Thymus (tissue), 14 donors: ENCODE measurements around the gene USP53. TPM values are rescaled to one million over a fixed set of nuclear protein-coding genes. Genes with fewer than 3 reads are reported as not detected.
"Not testable (repeated sequence)": the region's sequence is repeated elsewhere in the genome, so short reads cannot be mapped to it uniquely, and the experiment has no call there.

Experiments used
- DNase-seq, 9 donors: peaks; one replicate each; pipeline ENCODE4 v3.0.0-alpha.2; 2013; ENCODE audit warnings: low spot score in 9 of 9, low read depth in 6 of 9, missing footprints in 1 of 9
- H3K27ac ChIP-seq, 2 donors: one replicate each; pipeline ENCODE4 v1.5.1; 2013; ENCODE audit warnings: control low read depth in 1 of 2, low read depth in 1 of 2, low read length in 1 of 2, mild to moderate bottlenecking in 1 of 2, moderate library complexity in 1 of 2
- H3K27me3 ChIP-seq, 2 donors: one replicate each; pipeline ENCODE4 v1.5.1; 2013; ENCODE audit warnings: low read length in 1 of 2; ENCODE audit not compliant: control insufficient read depth in 2 of 2, insufficient read depth in 1 of 2
- H3K36me3 ChIP-seq, 2 donors: one replicate each; pipeline ENCODE4 v1.5.1; 2013; ENCODE audit warnings: low read length in 1 of 2, mild to moderate bottlenecking in 1 of 2, moderate library complexity in 1 of 2; ENCODE audit not compliant: control insufficient read depth in 2 of 2, insufficient read depth in 2 of 2
- H3K4me1 ChIP-seq, 2 donors: one replicate each; pipeline ENCODE4 v1.5.1; 2013; ENCODE audit warnings: low read length in 2 of 2; ENCODE audit not compliant: control insufficient read depth in 2 of 2, insufficient read depth in 2 of 2
- H3K4me3 ChIP-seq, 2 donors: one replicate each; pipeline ENCODE4 v1.5.1; 2013; ENCODE audit warnings: low read length in 2 of 2, control low read depth in 1 of 2, mild to moderate bottlenecking in 1 of 2
- H3K9me3 ChIP-seq, 2 donors: one replicate each; pipeline ENCODE4 v1.5.1; 2013; ENCODE audit warnings: low read length in 1 of 2, mild to moderate bottlenecking in 1 of 2; ENCODE audit not compliant: control insufficient read depth in 2 of 2, insufficient read depth in 1 of 2
- WGBS: extraction: QIAGEN DNeasy Blood & Tissue Kit; methylation state at CpG from one replicate; pipeline ENCODE4 v1.1.7; 2013; 5-methylcytosine and 5-hydroxymethylcytosine counted together
- long read RNA-seq, 10 donors: transcript quantifications; one replicate each; lab custom pipeline, GENCODE V29; 2026
- polyA plus RNA-seq: library from polyadenylated mRNA; stranded (reverse); fragments of 200-250 nt; gene quantifications from one replicate; pipeline ENCODE4 v1.2.3, GENCODE V29; 2013
- total RNA-seq: library from RNA; stranded (reverse); fragments of 120-200 nt; gene quantifications from one replicate; pipeline ENCODE4 v1.2.4, GENCODE V29; 2013
- donor health status: healthy.

The USP53 gene
- 17.3 TPM for total RNA-seq
- 18.5 TPM for polyA plus RNA-seq
- long read RNA-seq, donor 1: 0 reads
- long read RNA-seq, donor 2: 0 reads
- long read RNA-seq, donor 3, full-length matches to known transcripts: 1 of 1 reads
- long read RNA-seq, donor 3, partial matches to known transcripts: 0 of 1 reads
- long read RNA-seq, donor 3, other reads (novel, unspliced or antisense): 0 of 1 reads
- long read RNA-seq, donor 4, partial matches to known transcripts: 10 of 10 reads
- long read RNA-seq, donor 4, other reads (novel, unspliced or antisense): 0 of 10 reads
- long read RNA-seq, donor 5, partial matches to known transcripts: 686 of 693 reads
- long read RNA-seq, donor 5, other reads (novel, unspliced or antisense): 7 of 693 reads
- long read RNA-seq, donor 6, full-length matches to known transcripts: 1 of 1 reads
- long read RNA-seq, donor 6, partial matches to known transcripts: 0 of 1 reads
- long read RNA-seq, donor 6, other reads (novel, unspliced or antisense): 0 of 1 reads
- long read RNA-seq, donor 7, partial matches to known transcripts: 5 of 5 reads
- long read RNA-seq, donor 7, other reads (novel, unspliced or antisense): 0 of 5 reads
- long read RNA-seq, donor 8: 0 reads
- long read RNA-seq, donor 9: 0 reads
- long read RNA-seq, donor 10, partial matches to known transcripts: 5 of 5 reads
- long read RNA-seq, donor 10, other reads (novel, unspliced or antisense): 0 of 5 reads

GRCh38 chr4:119212234-119212963 is at the start of gene USP53:
USP53 (plus strand) TSS chr4:119212713; CDS start chr4:119239760, 27,047 bp downstream.
- Histone ChIP-seq H3K4me1 (peaks cover 5 to 7% of the 10 kb centered on the region in 2 donors), H3K27me3 (peaks cover 0 to 3% of the 10 kb centered on the region in 2 donors), H3K27ac (peak within 1 kb of the TSS; percentile 89 to 90), H3K36me3 (no peaks in the 10 kb centered on the region), H3K9me3 (no peaks in the 10 kb centered on the region), H3K4me3 (peak within 1 kb of the TSS; percentile 78 to 91)
- WGBS: under 1% methylated on average over 55 of the region's 55 CpGs
- DNase-seq: peak; percentile 91 to 97 (median 94)

- Histone ChIP-seq H3K27ac (no peak overlapping the region), H3K9me3 (no peaks in the 10 kb centered on the region), H3K4me3 (no peak overlapping the region), H3K27me3 (no peaks in the 10 kb centered on the region), H3K4me1 (no peaks in the 10 kb centered on the region), H3K36me3 (no peaks in the 10 kb centered on the region)
- WGBS: 91% methylated on average over 3 of the region's 3 CpGs
- no peak for DNase-seq
Observed at GRCh38 chr4:119165767-119166166, 46.7 kb upstream of the USP53 start.

DNA sequence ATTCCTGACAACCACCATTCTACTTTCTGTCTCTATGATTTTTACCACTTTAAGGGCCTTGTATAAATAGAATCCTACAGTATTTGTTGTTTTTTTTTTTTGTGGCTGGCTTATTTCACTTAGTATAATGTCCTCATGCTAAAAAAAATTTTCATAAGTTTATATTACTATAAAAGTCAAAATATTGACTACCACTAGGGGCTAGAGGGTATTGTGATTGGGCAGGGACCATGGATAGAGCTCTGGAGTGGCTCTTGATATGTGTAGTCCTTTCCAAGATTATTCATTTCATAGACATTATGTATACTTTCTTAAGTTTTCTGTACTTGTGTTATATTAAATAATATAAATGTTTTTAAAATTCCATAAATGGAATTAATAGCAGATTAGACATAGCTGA is 42.3 kb upstream of the USP53 start:
- H3K36me3 ChIP-seq: no peaks in the 10 kb centered on the region
- no peak for DNase-seq
- H3K27me3 ChIP-seq: no peaks in the 10 kb centered on the region
- H3K4me3 ChIP-seq: no peak overlapping the region
- H3K4me1 ChIP-seq: no peaks in the 10 kb centered on the region
- no peaks in the 10 kb centered on the region for H3K9me3 ChIP-seq
- no peak overlapping the region for H3K27ac ChIP-seq

- 96% methylated on average over 7 of the region's 7 CpGs for WGBS
- H3K9me3 ChIP-seq: no peaks in the 10 kb centered on the region
- no peak for DNase-seq
- no peaks in the 10 kb centered on the region for H3K4me1 ChIP-seq
- H3K27me3 ChIP-seq: no peaks in the 10 kb centered on the region
- no peak overlapping the region for H3K4me3 ChIP-seq
- no peak overlapping the region for H3K27ac ChIP-seq
- H3K36me3 ChIP-seq: no peaks in the 10 kb centered on the region
Observed at GRCh38 chr4:119172223-119172622, 40.3 kb upstream of the USP53 start.

- H3K9me3 ChIP-seq, DNase-seq, H3K36me3 ChIP-seq, H3K27me3 ChIP-seq, H3K4me3 ChIP-seq, H3K27ac ChIP-seq, H3K4me1 ChIP-seq: not testable (repeated sequence)
- 96% methylated on average over 30 of the region's 30 CpGs for WGBS
Observed at GRCh38 chr4:119173729-119174361, 38.7 kb upstream of the USP53 start.

DNA sequence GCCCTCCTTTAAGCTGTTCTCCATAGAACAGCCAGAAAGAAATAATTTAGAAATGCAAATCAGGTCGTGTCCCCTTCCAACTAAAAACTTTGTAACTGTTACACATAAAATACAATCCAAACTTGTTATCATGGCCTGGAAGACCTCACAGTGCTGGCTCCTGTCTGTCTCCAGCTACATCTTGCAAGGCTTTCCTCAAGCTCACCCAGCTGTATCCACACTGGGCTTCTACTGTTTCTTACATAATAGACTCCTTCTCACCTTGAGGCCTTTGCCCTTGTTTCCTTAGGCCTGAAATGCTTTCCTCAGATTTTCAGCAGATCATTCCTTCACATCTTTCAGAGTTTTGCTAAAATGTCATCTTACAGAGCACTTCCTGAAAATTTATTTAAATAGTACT is 33.5 kb upstream of the USP53 start:
- Histone ChIP-seq H3K4me1 (no peaks in the 10 kb centered on the region), H3K27ac (no peak overlapping the region), H3K4me3 (no peak overlapping the region), H3K36me3 (no peaks in the 10 kb centered on the region), H3K27me3 (no peaks in the 10 kb centered on the region), H3K9me3 (no peaks in the 10 kb centered on the region)
- 86% methylated on average over 1 of the region's 1 CpG for WGBS
- no peak for DNase-seq

DNA sequence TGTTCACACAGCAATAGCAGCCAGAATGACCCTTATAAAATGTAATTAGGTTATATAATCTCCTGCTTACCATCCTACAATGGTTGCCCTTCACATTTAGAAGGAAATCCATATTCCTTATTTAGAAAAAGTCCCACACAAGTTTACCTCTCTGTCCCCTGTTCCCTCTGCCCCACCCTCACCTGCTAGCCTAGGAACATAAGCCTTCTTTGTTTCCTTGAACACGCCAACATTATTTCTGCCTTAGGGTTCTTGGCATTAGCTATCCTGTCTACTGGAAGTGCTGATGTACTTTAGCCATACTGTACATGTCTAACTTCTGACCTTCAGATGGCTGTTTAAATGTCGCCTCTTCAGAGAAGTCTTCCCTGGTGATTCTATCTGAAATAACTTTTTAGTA is 28.4 kb upstream of the USP53 start:
- H3K9me3 ChIP-seq: no peaks in the 10 kb centered on the region
- DNase-seq: no peak
- no peak overlapping the region for H3K27ac ChIP-seq
- no peaks in the 10 kb centered on the region for H3K27me3 ChIP-seq
- no peak overlapping the region for H3K4me3 ChIP-seq
- no peaks in the 10 kb centered on the region for H3K4me1 ChIP-seq
- over 99% methylated on average over 2 of the region's 2 CpGs for WGBS
- H3K36me3 ChIP-seq: no peaks in the 10 kb centered on the region

DNA sequence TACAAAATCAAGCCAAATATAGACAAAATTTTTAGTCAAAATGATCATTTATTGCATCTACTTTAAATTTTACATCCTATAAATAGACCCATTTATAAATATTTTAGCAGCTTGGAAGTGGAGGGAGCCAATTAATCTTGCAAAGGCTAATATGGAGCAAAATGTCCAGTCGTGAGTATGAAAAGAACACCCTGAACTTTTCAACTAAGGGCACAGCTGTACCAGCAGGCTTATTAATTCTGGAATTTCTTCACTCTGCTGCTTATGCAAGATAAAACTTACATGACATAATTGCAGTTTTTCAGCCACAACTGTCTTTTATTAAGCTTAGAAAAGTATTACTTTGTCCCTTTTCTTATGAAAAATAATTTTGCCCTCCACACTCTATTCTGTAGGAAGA is 22.9 kb upstream of the USP53 start:
- WGBS: 84% methylated on average over 1 of the region's 1 CpG
- Histone ChIP-seq H3K9me3 (no peaks in the 10 kb centered on the region), H3K4me3 (no peak overlapping the region), H3K27ac (no peak overlapping the region), H3K36me3 (no peaks in the 10 kb centered on the region), H3K4me1 (no peaks in the 10 kb centered on the region), H3K27me3 (no peaks in the 10 kb centered on the region)
- DNase-seq: no peak
